C4-2B (cell line): ENCODE measurements around the gene KRT34.

ENCODE experiments used
- H3K27ac ChIP-seq: fragments of 450-650 bp; 2 replicates; pipeline ENCODE4 v1.5.1; 2017
- ZFX ChIP-seq: fragments of 450-650 bp; IDR thresholded peaks from 2 replicates; pipeline ENCODE4 v1.6.1; 2017
- TF ChIP-seq, protein P1 (sequence below): fragments of 450-650 bp; conservative IDR thresholded peaks from 2 replicates; pipeline ENCODE4 v1.5.1; 2017; ENCODE audit warnings: mild to moderate bottlenecking

KRT34 gene

GRCh38 chr17:41413353-41413957 is 31.3 kb upstream of the KRT34 start:
- TF ChIP-seq, protein P1, sequence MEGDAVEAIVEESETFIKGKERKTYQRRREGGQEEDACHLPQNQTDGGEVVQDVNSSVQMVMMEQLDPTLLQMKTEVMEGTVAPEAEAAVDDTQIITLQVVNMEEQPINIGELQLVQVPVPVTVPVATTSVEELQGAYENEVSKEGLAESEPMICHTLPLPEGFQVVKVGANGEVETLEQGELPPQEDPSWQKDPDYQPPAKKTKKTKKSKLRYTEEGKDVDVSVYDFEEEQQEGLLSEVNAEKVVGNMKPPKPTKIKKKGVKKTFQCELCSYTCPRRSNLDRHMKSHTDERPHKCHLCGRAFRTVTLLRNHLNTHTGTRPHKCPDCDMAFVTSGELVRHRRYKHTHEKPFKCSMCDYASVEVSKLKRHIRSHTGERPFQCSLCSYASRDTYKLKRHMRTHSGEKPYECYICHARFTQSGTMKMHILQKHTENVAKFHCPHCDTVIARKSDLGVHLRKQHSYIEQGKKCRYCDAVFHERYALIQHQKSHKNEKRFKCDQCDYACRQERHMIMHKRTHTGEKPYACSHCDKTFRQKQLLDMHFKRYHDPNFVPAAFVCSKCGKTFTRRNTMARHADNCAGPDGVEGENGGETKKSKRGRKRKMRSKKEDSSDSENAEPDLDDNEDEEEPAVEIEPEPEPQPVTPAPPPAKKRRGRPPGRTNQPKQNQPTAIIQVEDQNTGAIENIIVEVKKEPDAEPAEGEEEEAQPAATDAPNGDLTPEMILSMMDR = no peak
- no peak for TF ChIP-seq ZFX
- H3K27ac ChIP-seq = no peak overlapping the region

DNA sequence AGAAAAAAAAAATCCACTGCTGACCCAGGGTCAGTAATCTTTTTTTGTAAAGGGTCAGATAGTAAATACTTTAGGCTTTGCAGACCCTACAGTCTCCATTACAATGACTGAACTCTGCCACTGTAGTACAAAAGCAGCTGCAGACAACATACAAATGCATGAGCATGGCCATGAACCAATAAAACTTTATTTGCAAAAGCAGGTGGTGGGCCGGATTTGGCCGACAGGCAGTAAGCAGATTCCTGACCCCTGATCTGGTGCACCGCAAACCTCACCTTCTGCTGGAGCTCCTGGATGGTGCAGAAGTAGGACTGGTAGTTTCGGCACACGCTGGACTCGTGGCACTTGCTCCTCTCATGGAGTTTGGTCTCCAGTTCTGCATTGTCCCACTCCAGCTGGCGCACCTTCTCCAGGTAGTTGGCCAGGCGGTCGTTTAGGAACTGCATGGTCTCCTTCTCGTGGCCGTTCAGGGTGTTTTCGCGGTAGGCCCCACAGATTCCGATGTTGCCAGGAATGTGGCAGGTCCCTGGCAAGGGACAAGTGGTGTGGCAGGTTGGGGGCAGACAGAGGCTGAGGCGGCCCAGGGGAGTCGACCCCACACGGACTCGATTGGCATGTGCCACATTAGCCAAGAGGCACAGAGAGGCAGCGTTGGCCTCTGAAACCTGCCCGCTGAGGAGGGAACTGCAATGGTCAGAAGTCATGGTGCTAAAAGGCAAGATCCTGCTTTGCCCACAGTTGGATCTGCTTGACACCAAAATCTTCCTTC is 29.1 kb upstream of the KRT34 start:
- H3K27ac ChIP-seq = no peak overlapping the region
- no peak for TF ChIP-seq ZFX
- TF ChIP-seq, protein P1 = no peak

GRCh38 chr17:41407226-41407625 is 25.1 kb upstream of the KRT34 start:
- TF ChIP-seq, protein P1 = no peak
- no peak for TF ChIP-seq ZFX
- no peak overlapping the region for H3K27ac ChIP-seq

DNA sequence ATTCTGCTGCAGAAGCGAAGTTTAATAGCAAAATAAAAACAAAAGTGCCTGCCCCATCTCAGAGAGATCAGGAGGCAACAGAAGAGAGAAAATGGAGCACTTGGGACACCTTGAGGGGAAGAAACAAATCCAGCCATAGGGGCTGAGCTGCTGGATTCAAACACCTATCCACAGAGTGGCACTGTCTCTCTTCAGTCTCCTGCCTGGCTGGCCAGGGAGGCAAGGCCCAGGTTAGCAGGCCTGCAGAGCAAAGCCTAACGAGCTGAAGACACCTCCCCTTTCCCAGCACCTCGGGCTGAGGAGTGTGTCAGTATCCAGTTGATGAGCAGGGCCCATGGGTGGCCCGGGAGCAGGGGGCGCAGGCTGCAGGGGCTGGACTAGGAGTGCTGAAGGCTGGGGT is 24.1 kb upstream of the KRT34 start:
- no peak overlapping the region for H3K27ac ChIP-seq
- TF ChIP-seq, protein P1 = no peak
- no peak for TF ChIP-seq ZFX

DNA sequence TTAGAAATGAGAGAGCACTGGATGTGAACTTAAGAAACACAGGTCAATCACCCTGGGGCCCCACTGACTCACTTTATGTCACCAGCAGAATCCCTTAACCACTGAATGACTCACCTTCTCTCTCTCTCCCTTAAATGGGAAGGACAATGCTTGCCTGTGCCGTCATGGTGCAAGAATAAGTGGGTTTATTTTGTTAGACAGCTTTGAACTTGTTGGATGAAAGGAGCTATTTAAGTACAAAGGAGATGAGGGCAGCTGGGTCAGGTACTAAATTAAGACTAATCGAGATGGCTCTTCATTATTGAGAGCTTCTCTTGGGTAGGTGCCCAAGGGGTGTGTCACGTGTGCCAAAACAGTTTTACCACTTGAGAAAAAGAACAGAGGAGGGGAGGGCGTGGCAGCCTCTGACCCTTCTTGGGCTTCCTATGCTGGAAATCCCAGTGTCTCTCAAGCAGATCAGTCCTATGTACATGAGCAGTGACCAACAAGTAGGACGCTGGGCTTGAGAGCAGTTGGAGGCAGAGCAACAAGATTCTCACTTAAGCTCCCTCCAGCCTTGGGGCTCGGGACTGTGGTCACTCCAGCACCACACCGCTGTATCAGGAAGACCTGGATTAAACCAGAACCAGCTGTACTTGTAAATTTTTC is 22.0 kb upstream of the KRT34 start:
- H3K27ac ChIP-seq = no peak overlapping the region
- TF ChIP-seq, protein P1 = no peak
- TF ChIP-seq ZFX = no peak

GRCh38 chr17:41403404-41404023 is 21.4 kb upstream of the KRT34 start:
- H3K27ac ChIP-seq = no peak overlapping the region
- no peak for TF ChIP-seq ZFX
- TF ChIP-seq, protein P1 = no peak

- TF ChIP-seq, protein P1 = no peak
- no peak for TF ChIP-seq ZFX
Observed at GRCh38 chr17:41402161-41402560, 20.1 kb upstream of the KRT34 start.

More at GRCh38 chr17:41402161-41402560, 20.1 kb upstream of the KRT34 start:
- H3K27ac ChIP-seq = no peak overlapping the region
